OCI-LY7 (cell line): ENCODE data around the gene FGF11. TPM values are rescaled to one million over a fixed set of nuclear protein-coding genes. Genes with fewer than 3 reads are reported as not detected.

Experiments used
- BruUV-seq: library from RNA; stranded (reverse); fragments of 400-500 nt; replicated peaks from 2 replicates; lab custom pipeline; 2021; lab: Mats Ljungman, UMichigan
- CTCF ChIA-PET: fragments of 300-600 bp; sonication (Branson Sonifier 250); formaldehyde crosslinking; loops from one replicate; lab custom pipeline; 2022; ENCODE audit warnings: antibody characterized with exemption; ENCODE audit not compliant: unreplicated experiment; lab: Charles Lee
- POLR2A ChIA-PET: fragments of 300-600 bp; sonication (Branson Sonifier 250); formaldehyde crosslinking; loops from one replicate; lab custom pipeline; 2022; ENCODE audit warnings: antibody characterized with exemption; lab: Charles Lee
- DNase-seq: peaks from one replicate; pipeline ENCODE4 v3.0.0-alpha.2; 2015; ENCODE audit warnings: low spot score
- H2AFZ ChIP-seq: fragments of 200-600 bp; sonication (generic), shearing (Covaris generic); 2 replicates; pipeline ENCODE4 v1.6.1; 2014; ENCODE audit warnings: mild to moderate bottlenecking, antibody characterized with exemption, low read length, moderate library complexity
- H3K27ac ChIP-seq: fragments of 200-600 bp; sonication (generic); 2 replicates; pipeline ENCODE4 v1.5.1; 2014; ENCODE audit warnings: mixed run types, low read depth, mild to moderate bottlenecking, moderate library complexity, low read length, inconsistent platforms; ENCODE audit not compliant: poor library complexity, severe bottlenecking
- H3K36me3 ChIP-seq: fragments of 200-600 bp; sonication (generic); 2 replicates; pipeline ENCODE4 v1.6.1; 2014; ENCODE audit warnings: mild to moderate bottlenecking, antibody characterized with exemption, low read length, moderate library complexity, mixed read lengths; ENCODE audit not compliant: insufficient read depth
- H3K4me1 ChIP-seq: fragments of 200-600 bp; sonication (generic); 2 replicates; pipeline ENCODE4 v1.5.1; 2014; ENCODE audit warnings: mild to moderate bottlenecking, low read length; ENCODE audit not compliant: insufficient read depth, poor library complexity, severe bottlenecking
- H3K4me2 ChIP-seq: fragments of 200-600 bp; sonication (generic); 2 replicates; pipeline ENCODE4 v1.6.1; 2014; ENCODE audit warnings: mild to moderate bottlenecking, low read length
- H3K4me3 ChIP-seq: fragments of 200-600 bp; sonication (generic); 2 replicates; pipeline ENCODE4 v1.5.1; 2014; ENCODE audit warnings: mild to moderate bottlenecking, low read depth, low read length; ENCODE audit not compliant: poor library complexity, severe bottlenecking
- H3K79me2 ChIP-seq: fragments of 200-600 bp; sonication (generic); 2 replicates; pipeline ENCODE4 v1.6.1; 2016; ENCODE audit warnings: low read depth, mild to moderate bottlenecking, low read length, moderate library complexity, mixed read lengths; ENCODE audit not compliant: insufficient read depth
- H3K9me2 ChIP-seq: fragments of 200-600 bp; sonication (generic); 2 replicates; pipeline ENCODE4 v1.6.1; 2016; ENCODE audit warnings: mild to moderate bottlenecking, low read length, mixed read lengths; ENCODE audit not compliant: insufficient read depth
- H3K9me3 ChIP-seq: fragments of 200-600 bp; sonication (generic); 2 replicates; pipeline ENCODE4 v1.6.1; 2014; ENCODE audit warnings: mild to moderate bottlenecking, mixed run types, low read length, mixed read lengths
- H4K20me1 ChIP-seq: fragments of 200-600 bp; sonication (generic); 2 replicates; pipeline ENCODE4 v1.6.1; 2014; ENCODE audit warnings: mild to moderate bottlenecking, antibody characterized with exemption, low read length, moderate library complexity, mixed read lengths; ENCODE audit not compliant: insufficient read depth
- CTCF ChIP-seq: fragments of 200-600 bp; sonication (generic); conservative IDR thresholded peaks from 2 replicates; pipeline ENCODE4 v1.5.1; 2014; ENCODE audit warnings: mild to moderate bottlenecking, antibody characterized with exemption, low read length, moderate library complexity, mixed read lengths
- EZH2phosphoT487 ChIP-seq: fragments of 200-600 bp; sonication (generic); IDR thresholded peaks from 2 replicates; pipeline ENCODE4 v1.6.1; 2018; ENCODE audit warnings: low read depth, borderline replicate concordance, mild to moderate bottlenecking, mixed run types, antibody characterized with exemption, low read length, moderate library complexity, mixed read lengths
- intact Hi-C: fragments of 100-400 bp; cut with micrococcal nuclease; formaldehyde crosslinking; loops from one replicate; pipeline ENCODE4 v1.10.0; 2022; ENCODE audit not compliant: unreplicated experiment
- total RNA-seq, 2 experiments: library from RNA; depleted of rRNA in 1 of 2; stranded (reverse); fragments of >200 nt in 1 of 2; shearing (Covaris generic) in 1 of 2; gene quantifications; 2 replicates each; pipeline ENCODE4 v1.2.3, GENCODE V29; 2014 to 2022

Gene FGF11
- total RNA-seq, 2 experiments from 2014 or later, result 1.3 to 11.0 TPM

GRCh38 chr17:7414837-7415236, 24.5 kb upstream of the FGF11 start:
- Histone ChIP-seq H3K27ac (no peak overlapping the region), H3K9me3 (no peaks in the 10 kb centered on the region), H4K20me1 (no peaks in the 10 kb centered on the region), H2AFZ (no peak overlapping the region), H3K4me1 (no peaks in the 10 kb centered on the region), H3K4me2 (no peak overlapping the region), H3K36me3 (no peaks in the 10 kb centered on the region), H3K79me2 (no peaks in the 10 kb centered on the region), H3K4me3 (no peak overlapping the region), H3K9me2 (no peaks in the 10 kb centered on the region)
- POLR2A ChIA-PET, result no interaction called here
- intact Hi-C loops, result no loop called here
- no peak for DNase-seq
- BruUV-seq, result no TSS peak
- TF ChIP-seq EZH2phosphoT487 (no peak), CTCF (no peak)
- CTCF ChIA-PET, result interaction anchor here (0.9 kb wide), 1 partner anchor 11 kb away, joined by 3 read pairs; the partner anchor contains the start of gene TMEM256

GRCh38 chr17:7415784-7416183, 23.5 kb upstream of the FGF11 start:
- Histone ChIP-seq H4K20me1 (no peaks in the 10 kb centered on the region), H3K79me2 (no peaks in the 10 kb centered on the region), H3K4me1 (no peaks in the 10 kb centered on the region), H3K27ac (no peak overlapping the region), H3K9me3 (no peaks in the 10 kb centered on the region), H3K4me2 (no peak overlapping the region), H2AFZ (no peak overlapping the region), H3K4me3 (no peak overlapping the region), H3K36me3 (no peaks in the 10 kb centered on the region), H3K9me2 (no peaks in the 10 kb centered on the region)
- TF ChIP-seq CTCF (no peak), EZH2phosphoT487 (no peak)
- intact Hi-C loops, result no loop called here
- CTCF ChIA-PET, result no interaction called here
- BruUV-seq, result no TSS peak
- DNase-seq, result no peak
- POLR2A ChIA-PET, result interaction anchor here (0.6 kb wide), 2 partner anchors 61 to 112 kb away, joined by 3 to 6 read pairs; partner anchors contain the start of gene TMEM95

GRCh38 chr17:7416323-7416722, 23.0 kb upstream of the FGF11 start:
- Histone ChIP-seq H3K9me3 (no peaks in the 10 kb centered on the region), H3K27ac (no peak overlapping the region), H2AFZ (no peak overlapping the region), H3K4me3 (no peak overlapping the region), H4K20me1 (no peaks in the 10 kb centered on the region), H3K36me3 (no peaks in the 10 kb centered on the region), H3K79me2 (no peaks in the 10 kb centered on the region), H3K9me2 (no peaks in the 10 kb centered on the region), H3K4me2 (no peak overlapping the region), H3K4me1 (no peaks in the 10 kb centered on the region)
- intact Hi-C loops, result no loop called here
- TF ChIP-seq CTCF (peak; percentile 36), EZH2phosphoT487 (no peak)
- ChIA-PET POLR2A (interaction anchor here (0.6 kb wide), 2 partner anchors 61 to 113 kb away, joined by 3 to 6 read pairs; partner anchors contain the start of gene TMEM95), CTCF (no interaction called here)
- DNase-seq, result no peak
- BruUV-seq, result no TSS peak
